Osteocyte (in vitro differentiated cells): ENCODE measurements around the gene XPO1. TPM values are rescaled to one million over a fixed set of nuclear protein-coding genes. Genes with fewer than 3 reads are reported as not detected.
A peak's percentile ranks its signal among the peaks of the same experiment; 100 is the strongest.
"Not testable (repeated sequence)": the region's sequence is repeated elsewhere in the genome, so short reads cannot be mapped to it uniquely, and the experiment has no call there.

Experiments used
- DNase-seq: peaks from one replicate; pipeline ENCODE4 v3.0.0; 2021; ENCODE audit warnings: mixed read lengths; ENCODE audit not compliant: unreplicated experiment; ENCODE audit errors: extremely low spot score
- H3K27ac Mint-ChIP-seq: one replicate; pipeline ENCODE4 v1.8.0; 2021; ENCODE audit warnings: mild to moderate bottlenecking, mixed read lengths; ENCODE audit not compliant: unreplicated experiment
- H3K27me3 Mint-ChIP-seq: one replicate; pipeline ENCODE4 v1.8.0; 2021; ENCODE audit warnings: mixed read lengths; ENCODE audit not compliant: unreplicated experiment
- H3K36me3 Mint-ChIP-seq: one replicate; pipeline ENCODE4 v1.8.0; 2021; ENCODE audit warnings: mixed read lengths; ENCODE audit not compliant: unreplicated experiment
- H3K4me1 Mint-ChIP-seq: one replicate; pipeline ENCODE4 v1.8.0; 2021; ENCODE audit warnings: mixed read lengths; ENCODE audit not compliant: unreplicated experiment
- H3K4me3 Mint-ChIP-seq: one replicate; pipeline ENCODE4 v1.8.0; 2021; ENCODE audit warnings: mild to moderate bottlenecking, moderate library complexity, mixed read lengths; ENCODE audit not compliant: unreplicated experiment
- H3K9me3 Mint-ChIP-seq: one replicate; pipeline ENCODE4 v1.8.0; 2021; ENCODE audit warnings: mixed read lengths; ENCODE audit not compliant: unreplicated experiment
- total RNA-seq: library from RNA; stranded (reverse); gene quantifications from 2 replicates; pipeline ENCODE4 v1.2.1, GENCODE V29; 2021
- TF ChIP-seq, protein P1 (sequence below): fragments of 200-600 bp; sonication (generic); IDR thresholded peaks from 2 replicates; pipeline ENCODE4 v1.5.0; 2021; ENCODE audit warnings: antibody characterized with exemption, mild to moderate bottlenecking, moderate library complexity

Gene XPO1
- total RNA-seq, 1 donor from 2014 or later: 129 TPM

DNA sequence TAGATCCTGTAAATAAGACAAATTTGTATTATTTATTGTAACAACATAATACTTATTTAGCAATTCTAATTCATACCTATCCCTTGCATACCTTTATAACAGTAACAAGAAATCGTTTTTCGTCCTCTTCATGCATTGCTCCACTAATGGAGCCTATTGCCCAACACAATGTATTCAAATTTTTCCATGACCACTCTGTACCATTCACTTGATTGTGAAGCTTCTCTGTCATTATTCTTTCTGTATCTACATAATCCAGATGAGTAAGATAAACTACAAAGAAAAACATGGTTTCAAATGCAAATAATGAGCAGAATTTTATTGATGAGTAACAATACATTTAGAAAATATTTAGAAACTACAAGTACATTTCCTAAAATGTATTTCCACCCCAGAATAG, 45.7 kb downstream of the XPO1 start:
- Mint-ChIP-seq H3K36me3 (peaks cover 46% of the 10 kb centered on the region), H3K9me3 (no peaks in the 10 kb centered on the region), H3K4me1 (peaks cover 4% of the 10 kb centered on the region), H3K27ac (no peak overlapping the region), H3K4me3 (no peak overlapping the region), H3K27me3 (no peaks in the 10 kb centered on the region)
- DNase-seq: no peak
- TF ChIP-seq, protein P1, sequence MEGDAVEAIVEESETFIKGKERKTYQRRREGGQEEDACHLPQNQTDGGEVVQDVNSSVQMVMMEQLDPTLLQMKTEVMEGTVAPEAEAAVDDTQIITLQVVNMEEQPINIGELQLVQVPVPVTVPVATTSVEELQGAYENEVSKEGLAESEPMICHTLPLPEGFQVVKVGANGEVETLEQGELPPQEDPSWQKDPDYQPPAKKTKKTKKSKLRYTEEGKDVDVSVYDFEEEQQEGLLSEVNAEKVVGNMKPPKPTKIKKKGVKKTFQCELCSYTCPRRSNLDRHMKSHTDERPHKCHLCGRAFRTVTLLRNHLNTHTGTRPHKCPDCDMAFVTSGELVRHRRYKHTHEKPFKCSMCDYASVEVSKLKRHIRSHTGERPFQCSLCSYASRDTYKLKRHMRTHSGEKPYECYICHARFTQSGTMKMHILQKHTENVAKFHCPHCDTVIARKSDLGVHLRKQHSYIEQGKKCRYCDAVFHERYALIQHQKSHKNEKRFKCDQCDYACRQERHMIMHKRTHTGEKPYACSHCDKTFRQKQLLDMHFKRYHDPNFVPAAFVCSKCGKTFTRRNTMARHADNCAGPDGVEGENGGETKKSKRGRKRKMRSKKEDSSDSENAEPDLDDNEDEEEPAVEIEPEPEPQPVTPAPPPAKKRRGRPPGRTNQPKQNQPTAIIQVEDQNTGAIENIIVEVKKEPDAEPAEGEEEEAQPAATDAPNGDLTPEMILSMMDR: no peak

DNA sequence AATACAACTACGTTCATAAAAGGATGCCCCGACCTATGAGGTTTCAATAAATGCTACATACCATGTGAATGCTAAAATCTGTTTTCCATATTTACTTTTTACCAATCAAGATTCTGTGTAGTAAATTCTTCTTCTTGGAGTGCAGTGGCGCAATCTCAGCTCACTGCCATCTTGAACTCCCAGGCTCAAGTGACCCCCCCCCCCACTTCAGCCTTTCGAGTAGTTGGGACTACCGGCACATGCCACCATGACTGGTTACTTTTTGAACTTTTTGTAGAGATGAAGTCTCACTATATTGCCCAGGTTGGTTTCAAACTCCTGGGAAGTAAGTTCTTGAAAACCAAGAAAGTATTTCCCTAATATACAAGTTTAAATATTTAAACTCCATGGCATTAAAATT, 52.9 kb downstream of the XPO1 start:
- H3K4me1 Mint-ChIP-seq: no peaks in the 10 kb centered on the region
- TF ChIP-seq, protein P1: no peak
- H3K27me3 Mint-ChIP-seq: no peaks in the 10 kb centered on the region
- no peak overlapping the region for H3K27ac Mint-ChIP-seq
- DNase-seq: no peak
- H3K4me3 Mint-ChIP-seq: no peak overlapping the region
- peaks cover 52% of the 10 kb centered on the region for H3K36me3 Mint-ChIP-seq
- no peaks in the 10 kb centered on the region for H3K9me3 Mint-ChIP-seq

DNA sequence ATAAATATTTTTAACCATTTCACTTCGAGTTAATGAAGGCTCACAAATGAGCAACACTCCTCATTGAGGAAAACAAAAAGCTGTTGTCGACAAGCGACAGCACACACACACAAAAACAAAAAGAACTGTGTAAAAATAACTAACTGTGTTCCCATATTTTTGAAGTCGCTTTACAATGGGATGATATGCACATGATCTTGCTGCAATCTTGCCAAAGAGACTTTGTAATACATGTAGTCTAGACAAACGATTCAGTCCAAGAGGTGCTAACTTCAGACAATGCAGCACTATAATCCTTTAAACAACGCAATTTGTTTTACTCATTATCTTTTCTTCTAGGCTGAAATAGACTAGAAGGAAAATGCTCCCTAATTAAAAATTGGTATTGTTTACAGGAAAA, 60.1 kb downstream of the XPO1 start:
- Mint-ChIP-seq H3K27me3 (no peaks in the 10 kb centered on the region), H3K4me1 (no peaks in the 10 kb centered on the region), H3K4me3 (no peak overlapping the region)

DNA sequence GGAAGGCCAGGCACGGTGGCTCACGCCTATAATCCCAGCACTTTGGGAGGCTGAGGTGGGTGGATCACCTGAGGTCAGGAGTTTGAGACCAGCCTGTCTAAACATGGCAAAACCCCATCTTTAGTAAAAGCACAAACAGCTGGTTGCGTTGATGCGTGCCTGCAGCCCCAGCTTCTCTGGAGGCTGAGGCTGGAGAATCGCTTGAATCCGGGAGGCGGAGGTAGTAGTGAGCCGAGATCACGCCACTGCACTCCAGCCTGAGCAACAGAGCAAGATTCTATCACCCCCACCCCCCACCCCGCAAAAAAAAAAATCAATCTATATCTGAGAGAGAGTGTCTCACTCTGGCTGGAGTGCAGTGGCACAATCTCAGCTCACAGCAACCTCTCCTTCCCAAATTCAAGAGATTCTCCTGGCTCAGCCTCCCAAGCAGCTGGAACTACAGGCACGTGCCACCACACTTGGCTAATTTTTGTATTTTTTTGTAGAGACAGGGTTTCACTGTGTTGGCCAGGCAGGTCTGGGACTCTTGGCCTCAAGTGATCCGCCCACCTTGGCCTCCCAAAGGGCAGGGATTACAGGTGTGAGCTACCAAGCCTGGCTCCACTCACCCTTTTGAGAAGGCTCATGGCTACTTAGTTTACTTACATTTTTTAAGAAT, 61.1 kb downstream of the XPO1 start:
- not testable (repeated sequence) for H3K9me3 Mint-ChIP-seq, H3K4me1 Mint-ChIP-seq, H3K4me3 Mint-ChIP-seq, H3K27me3 Mint-ChIP-seq, DNase-seq
- Mint-ChIP-seq H3K36me3 (peaks cover 26% of the 10 kb centered on the region), H3K27ac (peak overlapping the region; percentile 23)

More for the DNA sequence above, 60.1 kb downstream of the XPO1 start:
- Mint-ChIP-seq H3K9me3 (no peaks in the 10 kb centered on the region), H3K27ac (no peak overlapping the region), H3K36me3 (peaks cover 35% of the 10 kb centered on the region)
- TF ChIP-seq, protein P1: no peak
- DNase-seq: no peak

DNA sequence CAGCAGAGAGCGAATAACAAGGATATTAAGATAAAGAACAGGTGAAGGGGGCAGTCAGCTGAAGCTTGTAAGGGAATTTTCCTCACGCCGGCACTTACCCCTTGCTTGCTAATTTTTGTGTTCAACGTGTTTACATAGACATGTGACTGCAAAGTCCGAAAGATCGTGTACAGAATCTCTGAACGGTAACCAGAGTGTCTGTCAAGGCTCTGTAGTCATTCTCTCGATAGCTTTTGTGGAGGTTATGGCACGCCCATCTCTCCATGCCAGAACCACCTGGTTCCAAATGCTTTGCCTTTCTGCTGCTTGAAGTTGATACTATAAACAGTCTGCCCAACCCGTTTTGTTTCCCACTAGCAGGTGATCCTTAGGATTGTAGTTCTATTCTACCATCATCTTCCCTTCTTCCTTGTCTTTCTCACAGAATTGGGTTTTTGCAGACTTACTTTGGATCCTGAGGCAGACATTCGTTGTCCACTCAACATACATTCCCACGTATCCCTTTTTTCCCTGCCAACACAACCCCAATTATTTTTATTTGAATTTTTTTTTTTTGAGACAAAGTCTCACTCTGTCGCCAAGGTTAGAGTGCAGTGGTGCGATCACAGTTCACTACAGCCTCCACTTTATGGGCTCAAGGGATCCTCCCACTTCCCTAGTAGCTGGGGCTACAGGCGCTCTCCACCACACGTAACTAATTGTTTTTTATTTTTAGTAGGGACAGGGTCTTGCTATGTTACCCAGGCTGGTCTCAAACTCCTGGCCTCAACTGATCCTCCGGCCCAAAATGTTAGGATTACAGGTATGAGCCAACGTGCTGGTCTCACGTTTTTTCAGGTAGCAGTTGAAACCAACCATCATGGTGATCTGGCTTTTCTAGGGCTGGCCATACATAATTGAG, 66.0 kb downstream of the XPO1 start:
- H3K36me3 Mint-ChIP-seq: peaks cover 5% of the 10 kb centered on the region
- peak overlapping the region; percentile 99 for H3K4me3 Mint-ChIP-seq
- TF ChIP-seq, protein P1: no peak
- no peaks in the 10 kb centered on the region for H3K27me3 Mint-ChIP-seq
- no peaks in the 10 kb centered on the region for H3K9me3 Mint-ChIP-seq
- H3K27ac Mint-ChIP-seq: peak overlapping the region; percentile 97
- peaks cover 26% of the 10 kb centered on the region for H3K4me1 Mint-ChIP-seq
- DNase-seq: no peak
